Measurements from ENCODE around the gene STX11. TPM values are rescaled to one million over a fixed set of nuclear protein-coding genes. Genes with fewer than 3 reads are reported as not detected.

The STX11 gene
- total and polyA plus RNA-seq, 2 of the 13 experiments (the other 11 are each of a cell fraction or from before 2014, with no cell fraction given) = 0.03 TPM; not detected in 1

- H3K4me1 ChIP-seq (ENCODE audit: insufficient read depth, low read length) = no peaks in the 10 kb centered on the region
- CTCF ChIA-PET (ENCODE audit: low intra/inter-chr PET ratio, low total read pairs) = no interaction called here
These were observed 47.6 kb downstream of the STX11 start for GRCh38 chr6:144197919-144198318.

More at GRCh38 chr6:144197919-144198318, 47.6 kb downstream of the STX11 start:
- no peak for TF ChIP-seq ZNF407 (CRISPR knock-in tag; IDR thresholded peaks at IDR 0.05; ENCODE audit: not compliant biosample characterization)
- no peak for TF ChIP-seq ATF2 (CRISPR knock-in tag; IDR thresholded peaks at IDR 0.05)
- no peak for TF ChIP-seq PHF20 (CRISPR knock-in tag; IDR thresholded peaks at IDR 0.05)
- TF ChIP-seq HNRNPH1 (optimal IDR thresholded peaks at IDR 0.05; ENCODE audit: low read depth, low read length) = no peak
- TF ChIP-seq ZFYVE20 (CRISPR knock-in tag; IDR thresholded peaks at IDR 0.05; ENCODE audit: borderline replicate concordance, low read depth) = no peak
- no peak for TF ChIP-seq NBN (conservative IDR thresholded peaks at IDR 0.05)
- TF ChIP-seq ZBTB1 (CRISPR knock-in tag; IDR thresholded peaks at IDR 0.05; ENCODE audit: borderline replicate concordance) = no peak
- no peak for TF ChIP-seq NCOA1 (CRISPR knock-in tag; IDR thresholded peaks at IDR 0.05)
- TF ChIP-seq NFKBIZ (CRISPR knock-in tag; IDR thresholded peaks at IDR 0.05) = no peak
- intact Hi-C loops (cut with micrococcal nuclease; ENCODE audit: unreplicated experiment) = no loop called here
- H3K9me3 ChIP-seq (ENCODE audit: low read length) = peaks cover 9% of the 10 kb centered on the region
- no peaks in the 10 kb centered on the region for H3K79me2 ChIP-seq (ENCODE audit: insufficient read depth, low read length)
- H3K27ac ChIP-seq (ENCODE audit: extremely low read length, insufficient read depth, low read length) = no peak overlapping the region
- 0% methylated on average over 3 of the region's 3 CpGs for WGBS (ENCODE audit: low lambda C conversion rate)
- H3K9ac ChIP-seq (ENCODE audit: insufficient read depth, low read depth, low read length) = no peak overlapping the region
- H4K20me1 ChIP-seq (ENCODE audit: insufficient read depth, low read length) = no peaks in the 10 kb centered on the region
- in situ Hi-C loops (cut with HindIII; ENCODE audit: extremely low pct_ligation_motif_present, low pct_unique_long_range_greater_than_20kb) = no loop called here
- ATAC-seq (no peak), DNase-seq (ENCODE audit: low spot score) (no peak), FAIRE-seq (no peak)
- no TSS peak for BruUV-seq (replicated peaks)
- POLR2A ChIA-PET = no interaction called here
- no peak overlapping the region for H3K4me2 ChIP-seq (ENCODE audit: low read depth, low read length)
- no peak overlapping the region for H3K4me3 ChIP-seq (replicated peaks in 1 of 3; ENCODE audit: insufficient read depth in 1 of 3, low read depth in 2 of 3, low read length in 3 of 3)
- no peaks in the 10 kb centered on the region for H3K36me3 ChIP-seq (replicated peaks in 1 of 2; ENCODE audit: control insufficient read depth in 1 of 2, insufficient read depth in 2 of 2, low read length in 2 of 2)
- H3K27me3 ChIP-seq (ENCODE audit: control insufficient read depth in 1 of 2, insufficient read depth in 2 of 2, low read length in 2 of 2) = no peaks in the 10 kb centered on the region; a peak in 1 of 5 replicates
- no peak overlapping the region for H2AFZ ChIP-seq (ENCODE audit: low read length)

Measured in HepG2 (cell line).